ENCODE data around the gene NR4A1.
A peak's percentile ranks its signal among the peaks of the same experiment; 100 is the strongest.

NR4A1 gene

GRCh38 chr12:52050758-52051541, at the start of gene NR4A1:
TSS of gene NR4A1 (plus strand) at chr12:52051442. CDS start at chr12:52054329, 2,887 bp downstream.
- TF ChIP-seq NFIC (IDR thresholded peaks at IDR 0.05) (no peak; the same call in 1 of the 2 replicates), EP300 (IDR thresholded peaks at IDR 0.05; ENCODE audit: borderline replicate concordance) (peak; percentile 45), REST (IDR thresholded peaks at IDR 0.05; ENCODE audit: low read depth) (no peak), USF1 (IDR thresholded peaks at IDR 0.05) (peak; percentile 65), MAX (IDR thresholded peaks at IDR 0.05) (peak; percentile 86), EGR1 (IDR thresholded peaks at IDR 0.05) (peak; percentile 53), CEBPB (IDR thresholded peaks at IDR 0.05) (no peak), ZBTB7A (IDR thresholded peaks at IDR 0.05; ENCODE audit: low read depth) (peak; percentile 91; the same call in 1 of the 2 replicates), RAD21 (IDR thresholded peaks at IDR 0.05; ENCODE audit: low read depth) (no peak), FOXM1 (IDR thresholded peaks at IDR 0.05; ENCODE audit: borderline replicate concordance, low read depth) (no peak), TEAD4 (IDR thresholded peaks at IDR 0.05) (peak; percentile 96), YY1 (IDR thresholded peaks at IDR 0.05; ENCODE audit: low read depth) (peak; percentile 38; the same call in 1 of the 2 replicates), TAF1 (IDR thresholded peaks at IDR 0.05; ENCODE audit: low read depth) (0 out of 2 replicates have a peak, but pooled peaks have one; percentile 38), TCF12 (IDR thresholded peaks at IDR 0.05; ENCODE audit: low read depth) (0 out of 2 replicates have a peak, but pooled peaks have one; percentile 8), CREB1 (IDR thresholded peaks at IDR 0.05; ENCODE audit: low read depth) (peak; percentile 88)

GRCh38 chr12:52003016-52003550, 48.2 kb upstream of the NR4A1 start:
- TF ChIP-seq TAF1 (IDR thresholded peaks at IDR 0.05; ENCODE audit: low read depth) = no peak
- TF ChIP-seq NFIC (IDR thresholded peaks at IDR 0.05) = no peak
- no peak for TF ChIP-seq YY1 (IDR thresholded peaks at IDR 0.05; ENCODE audit: low read depth)
- no peak for TF ChIP-seq CREB1 (IDR thresholded peaks at IDR 0.05; ENCODE audit: low read depth)
- no peak for TF ChIP-seq REST (IDR thresholded peaks at IDR 0.05; ENCODE audit: low read depth)
- no peak for TF ChIP-seq TEAD4 (IDR thresholded peaks at IDR 0.05)
- TF ChIP-seq TCF12 (IDR thresholded peaks at IDR 0.05; ENCODE audit: low read depth) = no peak
- no peak for TF ChIP-seq ZBTB7A (IDR thresholded peaks at IDR 0.05; ENCODE audit: low read depth)
- TF ChIP-seq RAD21 (IDR thresholded peaks at IDR 0.05; ENCODE audit: low read depth) = no peak
- TF ChIP-seq USF1 (IDR thresholded peaks at IDR 0.05) = no peak
- no peak for TF ChIP-seq EP300 (IDR thresholded peaks at IDR 0.05; ENCODE audit: borderline replicate concordance)
- TF ChIP-seq EGR1 (IDR thresholded peaks at IDR 0.05) = no peak
- TF ChIP-seq CEBPB (IDR thresholded peaks at IDR 0.05) = no peak
- no peak for TF ChIP-seq FOXM1 (IDR thresholded peaks at IDR 0.05; ENCODE audit: borderline replicate concordance, low read depth)
- no peak for TF ChIP-seq MAX (IDR thresholded peaks at IDR 0.05)

GRCh38 chr12:52003591-52003990, 47.7 kb upstream of the NR4A1 start:
- TF ChIP-seq FOXM1 (IDR thresholded peaks at IDR 0.05; ENCODE audit: borderline replicate concordance, low read depth) = no peak
- no peak for TF ChIP-seq CREB1 (IDR thresholded peaks at IDR 0.05; ENCODE audit: low read depth)
- no peak for TF ChIP-seq TCF12 (IDR thresholded peaks at IDR 0.05; ENCODE audit: low read depth)
- TF ChIP-seq NFIC (IDR thresholded peaks at IDR 0.05) = no peak
- TF ChIP-seq USF1 (IDR thresholded peaks at IDR 0.05) = no peak
- no peak for TF ChIP-seq YY1 (IDR thresholded peaks at IDR 0.05; ENCODE audit: low read depth)
- no peak for TF ChIP-seq TAF1 (IDR thresholded peaks at IDR 0.05; ENCODE audit: low read depth)
- no peak for TF ChIP-seq CEBPB (IDR thresholded peaks at IDR 0.05)
- no peak for TF ChIP-seq EGR1 (IDR thresholded peaks at IDR 0.05)
- no peak for TF ChIP-seq EP300 (IDR thresholded peaks at IDR 0.05; ENCODE audit: borderline replicate concordance)
- no peak for TF ChIP-seq TEAD4 (IDR thresholded peaks at IDR 0.05)
- no peak for TF ChIP-seq RAD21 (IDR thresholded peaks at IDR 0.05; ENCODE audit: low read depth)
- TF ChIP-seq MAX (IDR thresholded peaks at IDR 0.05) = no peak

GRCh38 chr12:52004042-52004648, 47.1 kb upstream of the NR4A1 start:
- TF ChIP-seq YY1 (IDR thresholded peaks at IDR 0.05; ENCODE audit: low read depth) (0 out of 2 replicates have a peak, but pooled peaks have one; percentile 45), NFIC (IDR thresholded peaks at IDR 0.05) (no peak), RAD21 (IDR thresholded peaks at IDR 0.05; ENCODE audit: low read depth) (peak; percentile 99)
